GM23248 (cell line): Measurements from ENCODE around the gene LRRC45.

Source experiments
- EZH2 ChIP-seq: fragments of 200-600 bp; sonication (generic); IDR thresholded peaks from 2 replicates; pipeline ENCODE4 v1.6.1; 2018; ENCODE audit warnings: antibody characterized with exemption, mild to moderate bottlenecking; ENCODE audit not compliant: insufficient read depth, poor library complexity, severe bottlenecking
- EZH2phosphoT487 ChIP-seq: fragments of 200-600 bp; sonication (generic); IDR thresholded peaks from 2 replicates; pipeline ENCODE4 v1.6.1; 2018; ENCODE audit warnings: antibody characterized with exemption, moderate library complexity, mild to moderate bottlenecking, low read depth; ENCODE audit not compliant: insufficient read depth

GRCh38 chr17:82017612-82018151, 5.4 kb upstream of the LRRC45 start:
- TF ChIP-seq EZH2 (no peak), EZH2phosphoT487 (no peak)
